Brain microvascular endothelial cell (primary cell): ENCODE measurements around the gene UNC5B.

Experiments used
- DNase-seq: peaks from one replicate; pipeline ENCODE4 v3.0.0-alpha.2; 2020
- H3K27ac ChIP-seq: fragments of 250-450 bp; sonication (Bioruptor Pico); 2 replicates; pipeline ENCODE4 v1.5.1; 2020; ENCODE audit warnings: mild to moderate bottlenecking, moderate library complexity
- H3K27me3 ChIP-seq: fragments of 250-450 bp; sonication (Bioruptor Pico); replicated peaks from 2 replicates; pipeline ENCODE4 v1.5.1; 2020; ENCODE audit warnings: mild to moderate bottlenecking
- H3K36me3 ChIP-seq: fragments of 250-450 bp; sonication (Bioruptor Pico); replicated peaks from 2 replicates; pipeline ENCODE4 v1.5.1; 2020; ENCODE audit warnings: mild to moderate bottlenecking
- H3K4me3 ChIP-seq: 2 replicates; pipeline ENCODE4 v1.5.1; 2011; ENCODE audit warnings: low read depth, mild to moderate bottlenecking, control low read depth, low read length, moderate library complexity
- in situ Hi-C: cut with HindIII; loops from 2 replicates; pipeline ENCODE4 v1.10.0; 2017; ENCODE audit warnings: low sequenced_read_pairs, low pct_ligation_motif_present
- TF ChIP-seq, protein P1 (sequence below): IDR thresholded peaks from 2 replicates; pipeline ENCODE4 v1.5.1; 2011; ENCODE audit warnings: low read depth, mild to moderate bottlenecking, moderate library complexity, low read length, control low read depth, inconsistent platforms; ENCODE audit errors: missing control alignments

Gene UNC5B

DNA sequence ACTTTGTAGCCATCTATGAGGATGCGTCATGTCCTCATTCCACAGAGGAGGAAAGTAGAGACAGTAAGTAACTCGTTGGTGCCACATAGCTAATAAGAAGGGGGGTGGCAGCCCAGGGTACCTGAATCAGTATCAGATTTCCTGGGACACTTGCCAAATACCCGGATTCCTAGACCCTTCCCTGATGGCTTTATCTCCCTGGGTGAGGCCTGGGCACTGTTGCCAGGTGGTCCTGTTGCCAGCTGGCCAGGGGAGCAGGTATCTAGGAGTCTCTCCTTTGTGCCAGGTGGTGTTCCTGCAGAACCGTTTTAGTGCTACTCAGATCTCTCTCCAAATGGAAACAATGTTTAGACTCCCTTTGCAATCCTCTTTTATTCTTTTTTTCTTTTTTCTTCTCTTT is 119.4 kb downstream of the UNC5B start:
- Histone ChIP-seq H3K4me3 (no peak overlapping the region), H3K27me3 (no peaks in the 10 kb centered on the region), H3K27ac (no peak overlapping the region), H3K36me3 (no peaks in the 10 kb centered on the region)
- in situ Hi-C loops: no loop called here
- no peak for DNase-seq
- TF ChIP-seq, protein P1, sequence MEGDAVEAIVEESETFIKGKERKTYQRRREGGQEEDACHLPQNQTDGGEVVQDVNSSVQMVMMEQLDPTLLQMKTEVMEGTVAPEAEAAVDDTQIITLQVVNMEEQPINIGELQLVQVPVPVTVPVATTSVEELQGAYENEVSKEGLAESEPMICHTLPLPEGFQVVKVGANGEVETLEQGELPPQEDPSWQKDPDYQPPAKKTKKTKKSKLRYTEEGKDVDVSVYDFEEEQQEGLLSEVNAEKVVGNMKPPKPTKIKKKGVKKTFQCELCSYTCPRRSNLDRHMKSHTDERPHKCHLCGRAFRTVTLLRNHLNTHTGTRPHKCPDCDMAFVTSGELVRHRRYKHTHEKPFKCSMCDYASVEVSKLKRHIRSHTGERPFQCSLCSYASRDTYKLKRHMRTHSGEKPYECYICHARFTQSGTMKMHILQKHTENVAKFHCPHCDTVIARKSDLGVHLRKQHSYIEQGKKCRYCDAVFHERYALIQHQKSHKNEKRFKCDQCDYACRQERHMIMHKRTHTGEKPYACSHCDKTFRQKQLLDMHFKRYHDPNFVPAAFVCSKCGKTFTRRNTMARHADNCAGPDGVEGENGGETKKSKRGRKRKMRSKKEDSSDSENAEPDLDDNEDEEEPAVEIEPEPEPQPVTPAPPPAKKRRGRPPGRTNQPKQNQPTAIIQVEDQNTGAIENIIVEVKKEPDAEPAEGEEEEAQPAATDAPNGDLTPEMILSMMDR: no peak

DNA sequence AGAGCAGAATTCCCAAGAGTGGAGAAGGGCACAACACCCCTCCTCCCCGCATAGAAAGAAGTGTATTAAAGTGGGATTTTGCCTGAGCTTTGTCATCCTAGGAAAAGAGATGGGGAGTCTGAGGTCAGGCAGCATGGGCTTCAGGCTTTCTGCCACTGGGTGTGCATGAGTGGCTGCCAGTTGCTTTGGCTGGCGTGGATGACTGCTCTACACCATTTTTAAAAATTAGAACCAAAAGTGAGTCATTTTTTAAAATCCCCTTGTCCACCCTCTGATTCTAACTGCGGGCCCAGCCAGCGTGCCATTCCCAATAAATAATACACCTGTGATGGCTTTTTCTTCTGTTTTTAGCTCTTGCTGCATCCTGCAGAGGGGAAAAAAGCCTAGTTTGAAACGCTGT is 120.1 kb downstream of the UNC5B start:
- Histone ChIP-seq H3K36me3 (no peaks in the 10 kb centered on the region), H3K27me3 (no peaks in the 10 kb centered on the region), H3K27ac (no peak overlapping the region), H3K4me3 (no peak overlapping the region)
- no peak for DNase-seq
- TF ChIP-seq, protein P1: no peak
- in situ Hi-C loops: no loop called here

DNA sequence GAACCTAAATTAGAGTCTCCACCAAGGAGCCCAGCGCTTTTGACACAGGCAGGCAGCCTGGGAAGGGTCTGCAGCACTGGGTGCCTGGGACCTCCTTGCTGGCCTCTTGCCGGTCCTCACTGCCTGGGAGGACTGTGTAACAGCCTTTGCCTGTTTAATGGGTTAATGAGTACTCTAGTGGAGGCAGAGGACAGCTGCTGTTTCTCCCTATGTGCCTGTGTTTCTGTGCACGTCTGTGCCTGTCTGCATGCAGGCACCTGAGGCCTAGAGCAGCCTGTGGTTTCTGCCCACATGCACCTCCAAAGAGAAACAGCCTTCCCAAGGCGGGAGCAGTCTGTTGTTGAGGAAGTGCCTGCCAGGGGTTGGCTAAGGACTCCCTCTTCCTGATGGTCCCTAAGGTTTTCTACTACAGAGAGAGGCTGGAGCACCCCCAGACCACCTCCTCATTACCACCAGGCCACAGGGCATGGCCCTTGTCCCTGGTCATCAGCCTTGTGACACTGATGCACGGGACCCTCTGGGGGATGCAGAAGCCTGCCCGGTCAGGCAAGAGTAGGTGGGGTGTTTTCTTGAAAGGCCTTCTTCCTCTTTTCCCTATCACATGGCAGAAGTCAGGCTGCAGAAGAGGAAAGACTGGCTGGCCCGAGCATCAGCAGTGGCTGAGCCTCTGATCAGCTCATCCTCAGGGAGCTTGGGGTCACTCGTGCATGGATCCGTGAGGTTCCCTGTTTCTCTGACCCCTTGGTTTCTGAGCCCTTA is 120.9 kb downstream of the UNC5B start:
- Histone ChIP-seq H3K4me3 (no peak overlapping the region), H3K27me3 (no peaks in the 10 kb centered on the region), H3K27ac (no peak overlapping the region), H3K36me3 (no peaks in the 10 kb centered on the region)
- TF ChIP-seq, protein P1: no peak
- in situ Hi-C loops: no loop called here
- DNase-seq: no peak

DNA sequence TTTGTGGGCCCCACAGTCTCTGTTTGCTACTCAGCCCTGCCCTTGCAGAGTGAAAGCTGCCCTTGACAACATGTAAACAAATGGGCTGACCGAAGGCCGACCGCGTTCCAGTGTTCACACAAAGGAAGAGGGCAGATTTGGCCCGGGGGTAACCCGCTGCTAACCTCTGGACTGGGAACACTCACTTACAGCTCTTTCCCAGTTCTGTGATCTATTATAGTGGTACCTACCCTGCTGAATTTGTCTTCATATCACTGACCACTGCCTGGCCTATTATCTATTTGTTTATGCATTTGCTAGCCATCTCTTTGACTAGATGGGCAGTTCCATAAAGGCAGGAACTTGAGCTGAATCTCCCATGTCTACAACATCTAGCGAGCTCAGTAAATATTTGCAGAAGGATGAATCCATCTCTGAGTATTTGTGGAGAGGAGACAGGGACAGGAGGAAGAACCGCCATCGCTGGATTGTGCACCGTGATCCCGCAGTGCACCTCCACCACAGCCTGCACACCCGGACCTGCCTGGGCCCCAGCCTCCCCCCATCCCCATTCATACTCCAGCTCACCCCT is 121.9 kb downstream of the UNC5B start:
- H3K4me3 ChIP-seq: no peak overlapping the region
- no peaks in the 10 kb centered on the region for H3K27me3 ChIP-seq
- TF ChIP-seq, protein P1: no peak
- no peaks in the 10 kb centered on the region for H3K36me3 ChIP-seq
- no peak overlapping the region for H3K27ac ChIP-seq
- in situ Hi-C loops: no loop called here
- no peak for DNase-seq

DNA sequence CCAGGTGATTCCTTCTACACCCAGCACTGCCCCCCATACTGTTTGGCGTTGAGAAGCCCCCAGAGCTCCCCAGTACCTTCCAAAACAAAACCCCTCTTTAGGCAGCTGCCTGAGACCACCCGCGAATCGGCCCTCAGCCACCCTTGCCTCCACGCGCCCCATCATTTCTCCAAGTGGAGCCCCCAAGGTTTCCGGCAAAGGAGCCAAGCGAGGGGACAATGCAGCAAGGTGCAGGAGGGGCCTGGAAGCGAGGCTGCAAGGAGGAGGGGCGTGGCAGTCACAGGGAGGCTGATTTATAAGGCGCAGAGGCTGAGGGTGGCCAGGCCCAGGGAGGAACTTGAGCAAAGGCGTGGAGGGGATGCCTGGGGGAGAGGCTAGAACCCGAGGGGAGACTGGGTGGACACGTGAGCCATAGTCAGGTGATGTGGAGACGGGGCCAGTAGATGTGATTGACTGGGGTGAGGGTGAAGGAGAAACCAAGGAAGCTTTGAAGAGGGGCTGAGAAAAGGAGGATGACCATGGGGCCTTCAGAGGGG is 122.9 kb downstream of the UNC5B start:
- H3K36me3 ChIP-seq: no peaks in the 10 kb centered on the region
- no peak overlapping the region for H3K27ac ChIP-seq
- no peak for DNase-seq
- no peak overlapping the region for H3K4me3 ChIP-seq
- no peaks in the 10 kb centered on the region for H3K27me3 ChIP-seq
- TF ChIP-seq, protein P1: no peak
- in situ Hi-C loops: no loop called here
